ENCODE data around the gene SAP30L.

The SAP30L gene

DNA sequence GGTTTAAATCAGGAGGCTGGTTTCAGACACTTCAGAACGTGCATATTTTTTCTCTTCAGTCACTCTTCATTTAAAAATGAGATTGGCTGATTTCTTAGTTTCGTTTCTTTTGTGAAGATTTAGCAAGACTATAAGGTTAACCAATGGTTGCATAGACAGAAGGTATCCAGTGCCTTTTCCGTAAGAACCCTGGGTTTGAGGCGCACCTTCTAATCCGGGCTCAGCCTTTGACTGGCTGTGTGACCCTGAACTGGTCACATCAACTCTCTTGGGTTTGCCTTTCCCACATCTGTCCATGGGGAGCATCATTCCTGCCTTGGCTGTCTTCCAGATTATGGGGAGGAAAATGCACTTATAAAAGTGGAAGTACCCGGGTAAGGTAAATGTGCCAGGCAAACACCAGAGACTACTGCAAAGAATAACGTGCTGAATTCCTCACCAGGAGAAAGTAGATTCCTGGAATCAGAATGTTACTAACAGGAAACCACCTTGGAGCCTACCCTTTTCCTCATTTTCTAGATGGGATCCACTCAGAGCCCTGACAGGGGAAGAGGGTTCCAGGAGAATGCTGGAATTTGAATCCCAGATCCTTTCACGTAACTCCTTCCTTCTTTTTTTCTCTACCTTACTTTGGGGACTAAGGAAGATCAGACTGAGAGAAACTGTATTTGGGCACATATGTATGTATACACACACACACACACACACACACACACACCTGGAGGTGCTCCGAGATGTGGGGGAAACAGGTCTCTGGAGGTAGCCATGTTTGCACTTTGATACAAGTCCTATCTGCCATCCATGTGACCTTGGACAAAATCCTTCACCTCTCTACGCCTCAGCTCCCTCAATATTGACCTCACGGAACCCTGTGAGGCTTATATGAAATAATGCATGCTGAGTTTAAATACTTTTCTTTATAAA lies 25.4 kb downstream of the SAP30L start:
- Histone ChIP-seq H3K4me3 (ENCODE audit: insufficient read depth, low read depth, low read length, poor library complexity, severe bottlenecking) (no peak overlapping the region), H3K36me3 (ENCODE audit: control insufficient read depth, insufficient read depth, low read length) (no peaks in the 10 kb centered on the region), H3K27me3 (replicated peaks; ENCODE audit: control insufficient read depth, insufficient read depth, low read length, poor library complexity, severe bottlenecking) (peaks cover 45% of the 10 kb centered on the region), H3K27ac (ENCODE audit: insufficient read depth, low read length, poor library complexity, severe bottlenecking) (no peak overlapping the region), H3K4me1 (ENCODE audit: control insufficient read depth, insufficient read depth, low read length, poor library complexity, severe bottlenecking) (peaks cover 37% of the 10 kb centered on the region), H3K9me3 (ENCODE audit: control insufficient read depth, low read length) (no peaks in the 10 kb centered on the region)
- no peak for DNase-seq

DNA sequence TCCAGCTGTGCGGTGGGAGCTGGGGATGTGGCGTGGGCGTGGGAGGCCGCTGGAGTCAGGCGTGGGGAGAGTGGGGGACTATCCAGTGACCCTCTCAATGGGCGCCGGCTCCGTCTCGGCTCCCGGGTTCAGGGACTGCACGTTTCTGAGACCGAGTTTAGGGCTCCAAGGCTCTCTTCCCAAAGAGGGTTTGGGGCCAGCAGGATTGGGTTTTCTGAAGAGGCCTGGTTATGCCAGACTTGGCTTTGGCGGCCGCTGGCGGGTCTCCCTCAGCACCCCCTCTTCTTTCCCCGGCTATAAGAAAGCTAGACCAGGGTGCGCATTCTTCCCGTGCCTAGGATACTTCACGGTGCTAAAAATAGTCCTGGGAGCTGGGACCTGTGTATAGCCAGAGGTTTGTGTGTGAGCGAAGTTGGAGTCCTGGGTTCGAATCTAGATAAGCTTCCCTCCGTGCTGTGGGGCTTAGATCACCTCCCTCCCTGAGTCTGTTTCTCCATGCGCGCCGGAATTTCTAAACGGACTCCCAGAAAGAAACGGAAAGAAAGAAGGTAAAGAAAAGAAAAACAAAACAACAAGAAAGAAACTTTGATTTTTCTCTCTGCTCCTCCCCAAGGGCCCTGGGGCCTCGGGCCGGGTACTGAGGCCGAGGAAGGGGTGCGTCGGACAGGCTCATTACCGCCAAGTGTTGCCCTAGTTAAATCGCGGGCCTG lies 27.2 kb downstream of the SAP30L start:
- no peaks in the 10 kb centered on the region for H3K36me3 ChIP-seq (ENCODE audit: control insufficient read depth, insufficient read depth, low read length)
- no peak overlapping the region for H3K27ac ChIP-seq (ENCODE audit: insufficient read depth, low read length, poor library complexity, severe bottlenecking)
- H3K4me1 ChIP-seq (ENCODE audit: control insufficient read depth, insufficient read depth, low read length, poor library complexity, severe bottlenecking), result peaks cover 55% of the 10 kb centered on the region
- no peak for DNase-seq
- peak overlapping the region; percentile 6 for H3K4me3 ChIP-seq (ENCODE audit: insufficient read depth, low read depth, low read length, poor library complexity, severe bottlenecking)
- peaks cover 62% of the 10 kb centered on the region for H3K27me3 ChIP-seq (replicated peaks; ENCODE audit: control insufficient read depth, insufficient read depth, low read length, poor library complexity, severe bottlenecking)
- no peaks in the 10 kb centered on the region for H3K9me3 ChIP-seq (ENCODE audit: control insufficient read depth, low read length)

DNA sequence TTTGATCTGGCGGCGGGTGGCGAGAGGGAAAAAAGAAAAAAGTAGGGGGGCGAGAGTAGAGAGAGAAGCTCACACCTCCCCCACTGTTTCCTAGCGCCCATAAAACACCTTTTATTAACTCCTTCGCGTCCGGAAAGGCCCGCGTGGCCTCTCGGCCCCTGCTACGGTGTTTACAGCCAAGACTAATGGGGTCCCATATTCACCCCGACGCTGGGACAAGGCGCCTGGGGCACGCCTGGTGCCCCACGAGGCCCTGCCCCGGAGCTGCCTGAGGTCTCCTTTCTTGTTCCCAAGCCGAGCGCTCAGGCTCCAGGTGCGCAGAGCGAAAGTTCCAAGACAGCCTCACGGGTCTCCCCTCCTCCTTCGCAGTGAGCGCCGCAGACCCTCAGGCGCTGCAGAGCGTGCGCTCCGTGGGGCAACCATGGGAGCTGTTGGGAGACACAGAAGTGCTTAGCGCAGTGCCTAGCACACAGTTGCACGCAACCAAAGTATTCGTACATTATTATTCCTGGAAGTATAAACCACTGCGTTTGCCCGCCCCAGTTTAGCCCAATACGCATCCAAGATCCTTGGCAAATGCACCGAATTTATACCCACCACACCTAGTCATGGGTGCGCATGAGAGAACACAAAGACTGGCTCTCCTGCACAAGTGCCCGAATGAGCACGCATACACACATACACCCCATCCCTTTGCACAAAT lies 27.9 kb downstream of the SAP30L start:
- H3K27ac ChIP-seq (ENCODE audit: insufficient read depth, low read length, poor library complexity, severe bottlenecking), result no peak overlapping the region
- peaks cover 62% of the 10 kb centered on the region for H3K4me1 ChIP-seq (ENCODE audit: control insufficient read depth, insufficient read depth, low read length, poor library complexity, severe bottlenecking)
- H3K9me3 ChIP-seq (ENCODE audit: control insufficient read depth, low read length), result no peaks in the 10 kb centered on the region
- H3K36me3 ChIP-seq (ENCODE audit: control insufficient read depth, insufficient read depth, low read length), result no peaks in the 10 kb centered on the region
- no peak for DNase-seq
- peaks cover 69% of the 10 kb centered on the region for H3K27me3 ChIP-seq (replicated peaks; ENCODE audit: control insufficient read depth, insufficient read depth, low read length, poor library complexity, severe bottlenecking)
- peak overlapping the region; percentile 6 for H3K4me3 ChIP-seq (ENCODE audit: insufficient read depth, low read depth, low read length, poor library complexity, severe bottlenecking)

DNA sequence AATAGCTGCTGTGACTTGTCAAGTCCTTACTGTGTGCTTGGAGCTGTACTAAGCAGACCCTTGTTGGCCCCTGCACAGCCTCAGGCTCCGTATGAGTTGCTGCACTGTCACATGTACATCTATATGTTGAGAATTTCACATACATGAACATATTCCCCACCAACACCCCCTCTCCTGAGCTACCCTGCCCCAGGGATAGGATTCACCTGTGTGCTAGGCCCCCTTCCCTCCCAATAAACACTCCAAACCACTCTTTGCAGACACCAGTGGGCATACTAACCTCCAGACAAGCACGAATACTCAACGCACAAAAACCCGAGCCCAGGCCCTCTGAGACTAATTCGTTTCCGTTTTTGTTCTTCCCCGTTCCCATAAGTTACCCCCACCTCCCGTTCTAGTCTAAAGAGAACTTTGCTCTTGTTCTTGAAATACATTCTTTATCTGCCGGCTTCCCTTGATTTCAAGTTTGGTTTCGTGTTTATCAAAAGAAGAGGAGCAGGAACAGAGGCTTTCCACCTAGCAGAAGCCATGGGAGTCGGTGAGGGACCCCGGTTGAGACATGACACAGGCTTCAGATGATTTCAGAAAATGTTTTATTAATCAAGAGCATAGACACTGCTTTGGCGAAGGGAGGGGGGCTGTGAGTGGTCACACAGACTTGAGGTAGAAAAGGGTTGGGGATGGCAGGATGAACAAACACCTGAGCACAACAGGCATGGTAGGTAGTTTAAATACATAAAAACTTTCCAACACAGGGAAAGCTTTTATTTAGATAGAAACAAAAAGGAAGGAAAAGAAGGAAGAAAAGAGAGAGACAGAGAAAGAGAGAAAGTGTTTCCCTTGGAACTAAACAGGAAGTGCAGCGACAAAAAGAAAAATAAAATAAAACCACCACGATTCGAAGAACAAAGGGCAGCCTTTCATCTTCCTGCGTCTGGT lies 28.9 kb downstream of the SAP30L start:
- no peaks in the 10 kb centered on the region for H3K9me3 ChIP-seq (ENCODE audit: control insufficient read depth, low read length)
- peaks cover 71% of the 10 kb centered on the region for H3K4me1 ChIP-seq (ENCODE audit: control insufficient read depth, insufficient read depth, low read length, poor library complexity, severe bottlenecking)
- H3K36me3 ChIP-seq (ENCODE audit: control insufficient read depth, insufficient read depth, low read length), result no peaks in the 10 kb centered on the region
- peaks cover 74% of the 10 kb centered on the region for H3K27me3 ChIP-seq (replicated peaks; ENCODE audit: control insufficient read depth, insufficient read depth, low read length, poor library complexity, severe bottlenecking)
- DNase-seq, result no peak
- H3K4me3 ChIP-seq (ENCODE audit: insufficient read depth, low read depth, low read length, poor library complexity, severe bottlenecking), result no peak overlapping the region
- no peak overlapping the region for H3K27ac ChIP-seq (ENCODE audit: insufficient read depth, low read length, poor library complexity, severe bottlenecking)

DNA sequence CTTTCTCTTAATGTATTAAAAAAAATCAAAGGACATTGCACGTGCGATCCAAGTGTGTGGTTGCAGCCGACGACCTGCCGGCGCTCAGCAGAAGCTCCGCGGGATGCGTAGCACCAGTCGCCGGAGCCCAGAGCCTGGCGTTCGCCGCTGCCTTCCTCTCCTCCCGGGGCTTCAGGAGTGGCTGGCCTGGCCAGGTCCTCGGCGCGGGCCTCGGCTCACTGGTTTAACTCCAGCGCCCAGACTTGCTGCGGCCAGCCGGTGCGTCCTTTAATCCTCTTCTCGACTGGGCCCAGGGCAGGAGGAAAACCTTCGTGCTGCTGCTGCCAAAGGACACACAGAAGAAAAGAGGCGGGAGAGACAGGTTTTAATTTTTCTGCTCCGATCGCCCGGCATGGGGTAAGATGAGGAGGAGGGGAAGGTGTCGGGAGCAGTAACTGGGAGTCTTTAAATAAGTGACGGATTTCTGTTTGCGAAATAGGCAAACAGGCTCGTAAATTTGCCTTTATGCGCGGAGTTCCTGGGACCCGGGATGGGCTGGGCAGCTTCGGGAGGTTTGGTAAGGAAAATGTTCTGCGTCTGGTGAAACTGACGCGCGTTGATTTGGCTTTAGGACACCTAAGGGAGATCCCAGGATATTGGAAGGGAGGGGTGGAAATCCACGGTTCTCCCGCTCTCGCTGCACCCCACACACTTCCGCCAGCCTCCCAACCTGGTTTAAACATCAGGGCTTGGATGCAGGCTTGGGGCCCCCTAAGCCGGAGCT lies 30.0 kb downstream of the SAP30L start:
- Histone ChIP-seq H3K27ac (ENCODE audit: insufficient read depth, low read length, poor library complexity, severe bottlenecking) (no peak overlapping the region), H3K36me3 (ENCODE audit: control insufficient read depth, insufficient read depth, low read length) (no peaks in the 10 kb centered on the region), H3K9me3 (ENCODE audit: control insufficient read depth, low read length) (no peaks in the 10 kb centered on the region), H3K4me1 (ENCODE audit: control insufficient read depth, insufficient read depth, low read length, poor library complexity, severe bottlenecking) (peaks cover 75% of the 10 kb centered on the region), H3K4me3 (ENCODE audit: insufficient read depth, low read depth, low read length, poor library complexity, severe bottlenecking) (no peak overlapping the region), H3K27me3 (replicated peaks; ENCODE audit: control insufficient read depth, insufficient read depth, low read length, poor library complexity, severe bottlenecking) (peaks cover 85% of the 10 kb centered on the region)
- DNase-seq, result no peak

DNA sequence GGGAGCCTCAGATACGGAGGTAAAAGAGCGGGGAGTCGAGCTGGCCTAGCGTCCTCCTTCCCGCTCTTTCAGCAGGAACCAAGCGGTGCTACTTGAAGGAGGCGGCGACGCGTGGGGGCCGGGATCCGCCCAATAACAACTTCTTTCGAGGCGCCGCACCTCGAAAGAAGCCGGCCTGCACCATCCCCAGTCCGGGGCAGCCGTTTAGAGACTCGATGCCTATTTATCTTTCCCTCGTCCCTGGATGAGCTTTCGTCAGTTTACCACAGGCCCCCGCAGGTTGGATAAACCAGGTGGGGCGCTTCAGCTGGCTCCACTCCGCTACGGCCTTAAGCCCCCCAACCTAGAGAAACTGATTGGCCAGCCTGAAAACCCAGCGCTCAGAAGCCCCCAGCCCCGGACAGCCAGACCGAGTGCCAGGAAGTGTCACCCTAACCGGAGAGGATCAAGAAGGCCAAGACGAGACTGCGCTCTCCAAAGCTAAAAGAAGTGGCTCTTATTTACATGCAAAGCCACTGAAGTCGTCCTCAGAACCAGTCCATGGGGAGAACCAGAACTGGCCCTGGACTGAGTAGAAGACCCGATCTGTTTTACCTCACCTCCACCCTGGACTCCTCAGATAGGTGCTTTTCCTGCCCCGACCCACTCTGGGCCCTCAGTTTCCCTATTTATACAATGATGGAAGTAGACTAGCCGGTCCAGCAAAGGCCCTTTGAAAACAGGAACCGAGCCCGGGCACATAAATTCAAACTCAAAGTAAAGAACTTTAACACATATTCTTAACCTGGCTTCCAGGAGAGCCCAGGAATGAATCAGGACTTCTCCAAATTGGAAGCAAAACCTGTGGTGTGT lies 30.8 kb downstream of the SAP30L start:
- no peak for DNase-seq
- Histone ChIP-seq H3K27me3 (replicated peaks; ENCODE audit: control insufficient read depth, insufficient read depth, low read length, poor library complexity, severe bottlenecking) (peaks cover 93% of the 10 kb centered on the region), H3K27ac (ENCODE audit: insufficient read depth, low read length, poor library complexity, severe bottlenecking) (no peak overlapping the region), H3K9me3 (ENCODE audit: control insufficient read depth, low read length) (no peaks in the 10 kb centered on the region), H3K4me3 (ENCODE audit: insufficient read depth, low read depth, low read length, poor library complexity, severe bottlenecking) (no peak overlapping the region), H3K4me1 (ENCODE audit: control insufficient read depth, insufficient read depth, low read length, poor library complexity, severe bottlenecking) (peaks cover 75% of the 10 kb centered on the region), H3K36me3 (ENCODE audit: control insufficient read depth, insufficient read depth, low read length) (no peaks in the 10 kb centered on the region)

DNA sequence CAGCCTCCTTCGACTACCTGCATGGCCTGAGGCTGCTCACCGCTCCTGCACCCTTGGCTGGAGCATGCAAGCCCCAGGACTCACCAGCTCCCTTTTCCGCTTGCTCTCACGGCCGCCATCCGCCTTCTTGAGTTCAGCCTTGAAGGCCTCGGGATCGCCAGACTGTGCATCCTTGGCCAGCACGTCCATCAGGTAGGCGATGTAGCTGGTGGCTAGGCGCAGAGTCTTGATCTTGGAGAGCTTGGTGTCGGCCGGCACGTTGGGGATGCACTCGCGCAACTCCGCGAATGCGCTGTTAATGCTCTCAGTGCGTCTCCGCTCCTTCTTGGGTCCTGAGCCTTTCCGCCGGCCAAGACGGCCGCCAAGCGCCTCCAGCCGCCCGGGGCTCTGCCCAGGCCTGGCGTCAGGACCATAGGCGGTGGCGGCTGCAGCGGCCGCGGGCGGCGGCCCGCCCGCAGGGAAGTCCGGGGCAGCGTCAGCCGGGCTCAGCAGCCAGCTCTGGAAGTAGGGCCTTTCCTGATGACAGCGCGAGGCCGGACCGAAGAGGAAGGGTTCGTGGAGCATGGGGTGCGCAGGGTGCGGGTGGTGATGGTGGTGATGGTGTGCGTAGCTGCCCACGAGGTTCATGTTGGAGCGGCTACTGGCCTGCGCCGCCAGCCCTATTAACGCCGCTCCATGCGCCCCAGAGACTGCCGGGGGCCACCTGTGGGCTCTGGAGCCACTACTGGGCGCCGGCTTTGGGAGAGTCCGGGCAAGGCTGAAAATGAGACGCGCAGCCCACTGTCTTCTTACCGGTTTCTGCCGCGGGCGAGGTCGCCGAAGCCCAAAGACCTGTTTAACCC lies 31.8 kb downstream of the SAP30L start:
- Histone ChIP-seq H3K27ac (ENCODE audit: insufficient read depth, low read length, poor library complexity, severe bottlenecking) (no peak overlapping the region), H3K27me3 (replicated peaks; ENCODE audit: control insufficient read depth, insufficient read depth, low read length, poor library complexity, severe bottlenecking) (peaks cover 99% of the 10 kb centered on the region), H3K36me3 (ENCODE audit: control insufficient read depth, insufficient read depth, low read length) (no peaks in the 10 kb centered on the region), H3K4me1 (ENCODE audit: control insufficient read depth, insufficient read depth, low read length, poor library complexity, severe bottlenecking) (peaks cover 74% of the 10 kb centered on the region), H3K9me3 (ENCODE audit: control insufficient read depth, low read length) (no peaks in the 10 kb centered on the region), H3K4me3 (ENCODE audit: insufficient read depth, low read depth, low read length, poor library complexity, severe bottlenecking) (peak overlapping the region; percentile 35)
- no peak for DNase-seq

DNA sequence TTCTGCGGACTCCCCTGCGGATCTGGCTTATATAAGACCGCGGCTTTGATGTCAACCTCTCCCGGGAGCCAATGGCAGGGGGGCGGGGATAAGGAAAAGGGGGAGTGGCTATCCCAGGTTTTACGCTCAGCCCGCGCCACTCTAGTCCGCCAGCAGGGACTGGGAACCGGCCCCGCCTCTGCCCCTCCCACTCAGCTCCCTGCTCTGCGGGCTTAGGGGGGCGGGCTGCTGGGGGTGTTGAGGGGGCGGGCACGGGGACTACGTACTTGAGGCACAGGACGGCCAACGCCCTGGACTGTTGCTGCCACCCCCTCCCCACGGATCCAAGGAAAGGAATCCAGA lies 32.4 kb downstream of the SAP30L start, which contains the start of gene HAND1:
HAND1 (minus strand) TSS at position 4 of the 342 bp plus-strand sequence. CDS start 219 bp downstream, outside the sequence.
- peak within 1 kb of the TSS; percentile 35 for H3K4me3 ChIP-seq (ENCODE audit: insufficient read depth, low read depth, low read length, poor library complexity, severe bottlenecking)
- no peak within 1 kb of the TSS for H3K27ac ChIP-seq (ENCODE audit: insufficient read depth, low read length, poor library complexity, severe bottlenecking)
- no peaks in the 10 kb centered on the region for H3K36me3 ChIP-seq (ENCODE audit: control insufficient read depth, insufficient read depth, low read length)

More for the DNA sequence above, 32.4 kb downstream of the SAP30L start, which contains the start of gene HAND1:
- peaks cover 99% of the 10 kb centered on the region for H3K27me3 ChIP-seq (replicated peaks; ENCODE audit: control insufficient read depth, insufficient read depth, low read length, poor library complexity, severe bottlenecking)
- H3K4me1 ChIP-seq (ENCODE audit: control insufficient read depth, insufficient read depth, low read length, poor library complexity, severe bottlenecking), result peaks cover 68% of the 10 kb centered on the region
- H3K9me3 ChIP-seq (ENCODE audit: control insufficient read depth, low read length), result no peaks in the 10 kb centered on the region
- DNase-seq, result no peak

Data from effector memory CD4-positive, alpha-beta T cell (primary cell).